ENCODE measurements around the gene TJP2.

Gene TJP2

DNA sequence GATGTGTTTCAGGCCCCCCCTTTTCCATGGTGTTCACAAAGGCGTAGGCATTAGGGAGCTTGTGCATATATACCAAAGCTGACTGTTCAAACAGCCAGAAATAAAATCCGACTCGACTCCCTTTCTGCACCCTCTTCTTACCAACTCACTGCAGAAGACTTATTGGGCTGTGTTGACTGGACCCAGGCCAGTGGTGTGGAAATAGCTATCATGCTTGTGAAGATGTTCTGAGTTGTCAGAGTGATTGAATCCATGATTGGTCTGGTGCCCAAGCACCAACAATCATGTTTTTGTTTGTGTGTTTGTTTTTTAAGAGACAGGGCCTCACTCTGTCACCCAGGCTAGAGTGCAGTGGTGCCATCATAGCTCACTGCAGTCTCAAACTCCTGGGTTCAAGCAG lies 21.6 kb downstream of the TJP2 start:
- DNase-seq (ENCODE audit: low read depth) = no peak
- TF ChIP-seq, protein P1, sequence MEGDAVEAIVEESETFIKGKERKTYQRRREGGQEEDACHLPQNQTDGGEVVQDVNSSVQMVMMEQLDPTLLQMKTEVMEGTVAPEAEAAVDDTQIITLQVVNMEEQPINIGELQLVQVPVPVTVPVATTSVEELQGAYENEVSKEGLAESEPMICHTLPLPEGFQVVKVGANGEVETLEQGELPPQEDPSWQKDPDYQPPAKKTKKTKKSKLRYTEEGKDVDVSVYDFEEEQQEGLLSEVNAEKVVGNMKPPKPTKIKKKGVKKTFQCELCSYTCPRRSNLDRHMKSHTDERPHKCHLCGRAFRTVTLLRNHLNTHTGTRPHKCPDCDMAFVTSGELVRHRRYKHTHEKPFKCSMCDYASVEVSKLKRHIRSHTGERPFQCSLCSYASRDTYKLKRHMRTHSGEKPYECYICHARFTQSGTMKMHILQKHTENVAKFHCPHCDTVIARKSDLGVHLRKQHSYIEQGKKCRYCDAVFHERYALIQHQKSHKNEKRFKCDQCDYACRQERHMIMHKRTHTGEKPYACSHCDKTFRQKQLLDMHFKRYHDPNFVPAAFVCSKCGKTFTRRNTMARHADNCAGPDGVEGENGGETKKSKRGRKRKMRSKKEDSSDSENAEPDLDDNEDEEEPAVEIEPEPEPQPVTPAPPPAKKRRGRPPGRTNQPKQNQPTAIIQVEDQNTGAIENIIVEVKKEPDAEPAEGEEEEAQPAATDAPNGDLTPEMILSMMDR (IDR thresholded peaks at IDR 0.05; ENCODE audit: control insufficient read depth, extremely low read depth, insufficient read depth) = no peak
- H3K4me3 ChIP-seq (ENCODE audit: low read depth, low read length) = no peak overlapping the region

DNA sequence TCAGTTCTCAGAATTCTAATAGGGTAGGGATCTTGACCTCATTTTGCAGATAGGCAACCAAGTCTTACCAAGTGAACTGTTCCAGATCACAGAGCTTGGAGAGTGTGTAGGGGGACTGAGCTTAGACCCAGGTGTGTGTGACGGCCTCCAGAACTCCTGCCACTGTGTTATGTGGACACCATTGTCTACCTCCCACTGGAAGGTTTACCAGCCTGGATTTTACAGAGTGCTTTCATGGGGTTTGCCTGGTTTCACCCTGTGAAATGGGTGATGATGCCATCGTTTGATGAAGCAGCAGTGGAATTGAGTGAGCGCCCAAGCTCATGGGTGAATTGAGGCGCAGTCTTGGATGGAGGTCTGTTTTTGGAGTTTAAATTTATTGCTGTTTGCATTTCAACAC lies 23.6 kb downstream of the TJP2 start:
- no peak overlapping the region for H3K4me3 ChIP-seq (ENCODE audit: low read depth, low read length)
- DNase-seq (ENCODE audit: low read depth) = no peak
- TF ChIP-seq, protein P1 (IDR thresholded peaks at IDR 0.05; ENCODE audit: control insufficient read depth, extremely low read depth, insufficient read depth) = no peak

DNA sequence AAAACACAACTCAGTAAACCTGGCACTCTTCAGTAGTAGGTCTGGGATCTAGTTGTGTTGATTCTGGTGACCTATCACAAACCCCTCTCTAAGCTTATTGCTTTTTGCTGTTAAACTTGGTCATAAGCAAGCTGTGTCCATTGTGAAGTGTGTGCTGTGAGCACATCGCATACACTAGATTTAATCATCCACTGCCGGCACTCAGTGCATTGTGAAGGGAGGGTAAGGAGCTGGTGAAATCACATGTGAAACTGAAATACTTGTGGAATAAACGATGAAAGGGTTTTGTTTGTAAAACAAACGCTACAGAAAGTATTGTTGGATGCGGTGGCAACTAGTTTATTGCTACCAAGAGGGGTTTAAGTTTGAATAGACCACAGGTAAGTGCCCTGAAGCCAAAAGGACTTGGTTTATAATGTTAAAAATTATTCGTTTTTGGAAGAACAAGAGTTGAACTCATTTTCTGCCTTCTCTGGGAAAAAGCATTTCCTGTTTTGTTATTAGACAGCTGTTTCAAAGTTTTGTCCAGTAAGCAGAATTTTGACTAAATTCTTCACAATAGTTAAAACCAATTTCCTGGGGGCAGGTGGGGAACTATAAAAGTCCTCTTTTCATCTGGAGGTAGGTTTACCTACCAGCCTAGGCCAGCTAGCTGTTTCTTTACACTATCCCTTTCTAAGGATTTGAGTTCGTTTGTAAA lies 24.6 kb downstream of the TJP2 start:
- TF ChIP-seq, protein P1 (IDR thresholded peaks at IDR 0.05; ENCODE audit: control insufficient read depth, extremely low read depth, insufficient read depth) = no peak

DNA sequence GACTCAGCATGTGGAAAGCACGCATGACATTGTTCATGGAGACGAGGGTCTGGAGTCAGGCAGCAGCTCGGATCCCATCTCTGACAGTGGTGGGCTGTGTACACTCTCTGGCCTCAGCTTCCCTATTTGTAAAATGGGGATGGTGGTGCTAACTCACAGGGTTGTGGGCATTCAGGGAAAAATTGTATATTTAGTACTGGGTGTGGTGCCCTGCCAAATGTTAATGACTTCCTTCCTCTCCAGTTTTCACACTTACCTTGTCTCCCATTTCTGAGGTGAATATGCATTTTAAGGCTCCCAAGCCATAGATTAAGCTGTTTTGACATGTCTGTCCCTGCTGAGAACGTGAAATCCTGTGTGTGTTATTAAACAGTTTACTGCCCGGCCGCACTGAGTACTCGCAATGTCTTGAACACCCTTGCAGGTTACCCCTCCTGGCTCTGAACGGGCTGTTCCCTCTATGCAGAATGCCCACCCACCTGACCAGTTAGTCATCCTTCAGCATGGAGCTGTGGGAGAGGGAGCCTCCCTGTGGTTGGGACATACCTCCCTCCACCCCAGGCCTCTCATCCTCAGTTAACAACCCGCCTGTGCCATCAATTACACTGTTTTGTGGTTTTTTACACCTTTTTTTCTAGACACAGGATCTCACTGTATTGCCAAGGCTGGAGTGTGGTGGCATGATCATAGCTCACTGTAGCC lies 25.8 kb downstream of the TJP2 start:
- no peak for DNase-seq (ENCODE audit: low read depth)
- TF ChIP-seq, protein P1 (IDR thresholded peaks at IDR 0.05; ENCODE audit: control insufficient read depth, extremely low read depth, insufficient read depth) = no peak
- H3K4me3 ChIP-seq (ENCODE audit: low read depth, low read length) = no peak overlapping the region

More for the DNA sequence above, 24.6 kb downstream of the TJP2 start:
- no peak overlapping the region for H3K4me3 ChIP-seq (ENCODE audit: low read depth, low read length)
- DNase-seq (ENCODE audit: low read depth) = no peak

DNA sequence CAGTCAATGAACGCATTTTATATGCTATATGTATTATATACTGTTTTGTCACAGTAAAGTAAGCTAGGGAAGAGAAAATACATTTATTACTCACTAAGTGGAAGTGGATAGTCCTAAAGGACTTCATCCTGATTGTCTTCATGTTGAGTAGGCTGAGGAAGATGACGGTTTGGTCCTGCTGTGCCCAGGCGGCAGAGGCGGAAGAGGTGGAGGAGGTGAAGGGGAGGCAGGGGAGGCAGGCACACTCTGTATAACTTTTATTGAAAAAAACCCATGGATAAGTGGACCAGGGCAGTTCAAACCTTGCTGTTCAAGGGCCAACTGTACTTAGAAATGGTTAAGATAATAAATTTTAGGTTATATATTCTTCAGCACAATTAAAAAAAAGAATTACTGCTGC lies 28.5 kb downstream of the TJP2 start:
- DNase-seq (ENCODE audit: low read depth) = no peak
- no peak overlapping the region for H3K4me3 ChIP-seq (ENCODE audit: low read depth, low read length)
- TF ChIP-seq, protein P1 (IDR thresholded peaks at IDR 0.05; ENCODE audit: control insufficient read depth, extremely low read depth, insufficient read depth) = no peak

DNA sequence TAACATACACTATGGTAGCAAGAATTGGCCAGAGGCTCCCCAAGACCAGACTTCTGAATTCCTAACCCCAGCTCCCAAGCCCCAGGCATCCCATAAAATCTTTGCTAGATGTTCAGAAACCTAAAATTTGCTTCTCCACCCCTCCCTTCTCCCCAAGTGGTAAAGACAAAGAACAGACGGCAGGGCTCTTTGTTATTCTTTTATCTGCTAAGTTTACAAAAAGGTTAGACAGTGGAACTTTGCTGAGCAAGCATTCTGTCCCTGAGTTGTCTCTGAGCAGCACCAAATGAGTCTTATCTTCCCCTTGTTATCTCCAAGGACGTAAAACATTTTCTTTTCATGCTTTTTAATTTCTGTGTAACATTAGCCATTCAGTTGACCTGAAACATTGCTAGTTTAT lies 30.2 kb downstream of the TJP2 start:
- TF ChIP-seq, protein P1 (IDR thresholded peaks at IDR 0.05; ENCODE audit: control insufficient read depth, extremely low read depth, insufficient read depth) = no peak
- H3K4me3 ChIP-seq (ENCODE audit: low read depth, low read length) = no peak overlapping the region
- no peak for DNase-seq (ENCODE audit: low read depth)

All from LNCaP clone FGC (cell line).